SK-N-SH (cell line): ENCODE measurements around the gene ITGA8. TPM values are rescaled to one million over a fixed set of nuclear protein-coding genes. Genes with fewer than 3 reads are reported as not detected.

Source experiments
- CTCF ChIA-PET: fragments of 300-600, 350-600 bp; formaldehyde crosslinking; extraction: SDS; loops from one replicate; lab custom pipeline; 2021; lab: Yijun Ruan, JAX
- POLR2A ChIA-PET: fragments of 350-600 bp; sonication (Branson Sonifier 250); formaldehyde crosslinking; extraction: SDS; loops from one replicate; lab custom pipeline; 2020; ENCODE audit warnings: antibody characterized with exemption, inconsistent platforms; lab: Yijun Ruan, JAX
- DNase-seq: peaks from one replicate; pipeline ENCODE4 v3.0.0; 2012
- H2AFZ ChIP-seq: fragments of 200-600 bp; sonication (generic); 2 replicates; pipeline ENCODE4 v1.8.1; 2016; ENCODE audit warnings: antibody characterized with exemption, mild to moderate bottlenecking, low read depth
- H3F3A ChIP-seq: fragments of 200-600 bp; sonication (generic); replicated peaks from 2 replicates; pipeline ENCODE3; 2016; ENCODE audit warnings: antibody characterized with exemption, mild to moderate bottlenecking; ENCODE audit not compliant: insufficient read depth
- H3K27ac ChIP-seq, 2 experiments: fragments of 200-500 bp in 1 of 2; fragments of 200-600 bp in 1 of 2; sonication (Bioruptor generic) in 1 of 2; sonication (generic), shearing (Covaris generic) in 1 of 2; 2 replicates each; pipeline versions ENCODE4 v1.5.1 to v1.6.1; 2014 to 2016; ENCODE audit warnings: low read depth in 2 of 2, inconsistent platforms in 1 of 2, low read length in 1 of 2, mild to moderate bottlenecking in 1 of 2, mixed read lengths in 1 of 2
- H3K27me3 ChIP-seq: fragments of 200-600 bp; sonication (generic), shearing (Covaris generic); 2 replicates; pipeline ENCODE4 v1.6.1; 2016; ENCODE audit warnings: mixed run types; ENCODE audit not compliant: insufficient read depth
- H3K36me3 ChIP-seq, 2 experiments: fragments of 200-500 bp in 1 of 2; fragments of 200-600 bp in 1 of 2; sonication (Bioruptor generic) in 1 of 2; sonication (generic) in 1 of 2; replicated peaks in 1 of 2; 2 replicates each; pipeline versions ENCODE3 to v1.5.1; 2014 to 2016; ENCODE audit warnings: low read length in 1 of 2, mild to moderate bottlenecking in 1 of 2; ENCODE audit not compliant: insufficient read depth in 2 of 2, control insufficient read depth in 1 of 2
- H3K4me1 ChIP-seq, 2 experiments: fragments of 200-500 bp in 1 of 2; fragments of 200-600 bp in 1 of 2; sonication (Bioruptor generic) in 1 of 2; sonication (generic), shearing (Covaris generic) in 1 of 2; 2 replicates each; pipeline versions ENCODE4 v1.5.1 to v1.6.1; 2014 to 2016; ENCODE audit warnings: low read depth in 1 of 2, low read length in 1 of 2, mixed run types in 1 of 2; ENCODE audit not compliant: insufficient read depth in 2 of 2, control insufficient read depth in 1 of 2
- H3K4me2 ChIP-seq: fragments of 200-600 bp; sonication (generic), shearing (Covaris generic); 2 replicates; pipeline ENCODE4 v1.6.1; 2017; ENCODE audit warnings: mixed run types
- H3K4me3 ChIP-seq, 2 experiments: fragments of 200-500 bp in 1 of 2; fragments of 200-600 bp in 1 of 2; sonication (Bioruptor generic) in 1 of 2; sonication (generic), shearing (Covaris generic) in 1 of 2; 2 replicates each; pipeline versions ENCODE4 v1.5.1 to v1.8.1; 2014 to 2016; ENCODE audit warnings: low read depth in 2 of 2, inconsistent platforms in 1 of 2, low read length in 1 of 2, mild to moderate bottlenecking in 1 of 2, mixed read lengths in 1 of 2, moderate library complexity in 1 of 2
- H3K79me2 ChIP-seq: fragments of 200-600 bp; sonication (generic); 2 replicates; pipeline ENCODE4 v1.8.1; 2017; ENCODE audit warnings: mild to moderate bottlenecking; ENCODE audit not compliant: insufficient read depth
- H3K9ac ChIP-seq: fragments of 200-600 bp; sonication (generic); 2 replicates; pipeline ENCODE4 v1.6.1; 2017; ENCODE audit warnings: mixed run types
- H3K9me2 ChIP-seq: fragments of 200-600 bp; sonication (generic); 2 replicates; pipeline ENCODE4 v1.6.1; 2017; ENCODE audit warnings: mixed run types
- H3K9me3 ChIP-seq: fragments of 200-600 bp; sonication (generic); 2 replicates; pipeline ENCODE4 v1.6.1; 2017; ENCODE audit warnings: mixed run types, mild to moderate bottlenecking, moderate library complexity
- H4K20me1 ChIP-seq: fragments of 200-600 bp; sonication (generic); 2 replicates; pipeline ENCODE4 v1.6.1; 2017; ENCODE audit warnings: mild to moderate bottlenecking, mixed run types; ENCODE audit not compliant: insufficient read depth
- CHD2 ChIP-seq: fragments of 150-350 bp; IDR thresholded peaks from 2 replicates; pipeline ENCODE4 v1.6.1; 2018; ENCODE audit warnings: low read length; ENCODE audit not compliant: partially characterized antibody
- CTCF ChIP-seq: fragments of 200-600 bp; sonication (generic); IDR thresholded peaks from 2 replicates; pipeline ENCODE4 v1.6.1; 2017; ENCODE audit warnings: antibody characterized with exemption, mild to moderate bottlenecking, moderate library complexity
- EP300 ChIP-seq, 2 experiments: IDR thresholded peaks; 2 replicates each; pipeline versions ENCODE4 v1.4.0 to v1.6.1; 2012; ENCODE audit warnings: borderline replicate concordance in 1 of 2, low read depth in 1 of 2, low read length in 1 of 2
- FOSL2 ChIP-seq: IDR thresholded peaks from 2 replicates; pipeline ENCODE4 v1.4.0; 2012; ENCODE audit warnings: low read depth, mild to moderate bottlenecking, moderate library complexity, borderline replicate concordance
- FOXJ3 ChIP-seq: sonication (generic); formaldehyde crosslinking; IDR thresholded peaks from 2 replicates; pipeline ENCODE4 v1.5.1; 2020; ENCODE audit warnings: mild to moderate bottlenecking, missing genetic modification reagents
- GABPA ChIP-seq: IDR thresholded peaks from 2 replicates; pipeline ENCODE4 v1.4.0; 2012; ENCODE audit warnings: low read depth, mild to moderate bottlenecking
- IRF3 ChIP-seq: fragments of 150-350 bp; IDR thresholded peaks from 2 replicates; pipeline ENCODE4 v1.6.1; 2016; ENCODE audit warnings: mild to moderate bottlenecking, low read depth, low read length
- MEF2A ChIP-seq: IDR thresholded peaks from 2 replicates; pipeline ENCODE4 v1.4.0; 2012; ENCODE audit warnings: low read depth, borderline replicate concordance
- NFIC ChIP-seq: IDR thresholded peaks from 2 replicates; pipeline ENCODE4 v1.4.0; 2012; ENCODE audit warnings: borderline replicate concordance
- POLR2AphosphoS5 ChIP-seq: IDR thresholded peaks from 2 replicates; pipeline ENCODE4 v1.6.1; 2012; ENCODE audit warnings: low read depth, low read length
- RAD21 ChIP-seq: IDR thresholded peaks from 2 replicates; pipeline ENCODE4 v1.6.1; 2012; ENCODE audit warnings: mild to moderate bottlenecking, low read length
- RCOR1 ChIP-seq: fragments of 150-350 bp; IDR thresholded peaks from 2 replicates; pipeline ENCODE4 v1.6.1; 2017; ENCODE audit warnings: antibody characterized with exemption, low read length
- REST ChIP-seq: IDR thresholded peaks from 2 replicates; pipeline ENCODE4 v1.6.1; 2012; ENCODE audit warnings: mild to moderate bottlenecking, low read depth, low read length, moderate library complexity
- SIN3A ChIP-seq: IDR thresholded peaks from 2 replicates; pipeline ENCODE4 v1.6.1; 2012; ENCODE audit warnings: low read depth, mild to moderate bottlenecking, low read length, moderate library complexity, borderline replicate concordance
- SMC3 ChIP-seq: IDR thresholded peaks from 2 replicates; pipeline ENCODE4 v1.6.1; 2012; ENCODE audit warnings: low read depth, low read length, improper control_type of control experiment
- TEAD4 ChIP-seq: IDR thresholded peaks from 2 replicates; pipeline ENCODE4 v1.4.0; 2012; ENCODE audit warnings: mild to moderate bottlenecking, borderline replicate concordance; ENCODE audit not compliant: insufficient read depth
- whole genome bisulfite sequencing: methylation state at CpG from one replicate; pipeline ENCODE4 v1.1.6; 2017; ENCODE audit warnings: low lambda C conversion rate; 5-methylcytosine and 5-hydroxymethylcytosine counted together
- polyA plus RNA-seq, 3 experiments: library from polyadenylated mRNA; depleted of rRNA; stranded (reverse); fragments of >200 nt; gene quantifications; 2 replicates each; pipeline ENCODE4 v1.2.3, GENCODE V29; 2012

The ITGA8 gene
- polyA plus RNA-seq, 1 of the 3 experiments (the other 2 are of a cell fraction) = not detected

GRCh38 chr10:15684768-15685167 is 35.0 kb downstream of the ITGA8 start:
- no peaks in the 10 kb centered on the region for H3K36me3 ChIP-seq
- H2AFZ ChIP-seq = no peak overlapping the region
- WGBS = 62% methylated on average over 4 of the region's 4 CpGs
- no peaks in the 10 kb centered on the region for H3K79me2 ChIP-seq
- no peaks in the 10 kb centered on the region for H3K9me2 ChIP-seq
- H3F3A ChIP-seq = no peaks in the 10 kb centered on the region
- no peak overlapping the region for H3K9ac ChIP-seq
- no peaks in the 10 kb centered on the region for H3K4me1 ChIP-seq
- no peaks in the 10 kb centered on the region for H4K20me1 ChIP-seq
- H3K9me3 ChIP-seq = no peaks in the 10 kb centered on the region
- DNase-seq = no peak
- H3K27me3 ChIP-seq = no peaks in the 10 kb centered on the region
- POLR2A ChIA-PET = no interaction called here
- no peak overlapping the region for H3K27ac ChIP-seq
- H3K4me3 ChIP-seq = no peak overlapping the region
- TF ChIP-seq REST (no peak), EP300 (IDR thresholded peaks at IDR 0.05; ENCODE audit: borderline replicate concordance in 1 of 2, low read depth in 1 of 2, low read length in 1 of 2) (no peak), TEAD4 (no peak), CHD2 (no peak), RCOR1 (no peak), RAD21 (no peak), IRF3 (no peak), SMC3 (no peak), FOSL2 (no peak), NFIC (no peak), SIN3A (no peak), FOXJ3 (CRISPR knock-in tag) (no peak), MEF2A (no peak), GABPA (no peak), POLR2AphosphoS5 (no peak), CTCF (no peak)
- CTCF ChIA-PET = interaction anchor here (1.1 kb wide), 1 partner anchor 99 kb away, joined by 3 read pairs; no protein-coding TSS in a partner anchor
- H3K4me2 ChIP-seq = no peak overlapping the region
